Vagina (tissue), 2 donors: ENCODE results near the gene TMEM30A. TPM values are rescaled to one million over a fixed set of nuclear protein-coding genes. Genes with fewer than 3 reads are reported as not detected.

Experiments
- DNase-seq, 2 donors: peaks; one replicate each; pipeline ENCODE4 v3.0.0-alpha.2; 2017; ENCODE audit errors: extremely low spot score in 2 of 2
- H3K27ac ChIP-seq: fragments of 200-600 bp; sonication (generic); one replicate; pipeline ENCODE4 v1.5.1; 2019
- H3K27me3 ChIP-seq: fragments of 200-600 bp; sonication (generic); one replicate; pipeline ENCODE4 v1.5.1; 2019
- H3K36me3 ChIP-seq, 2 donors: fragments of 200-600 bp; sonication (generic); one replicate each; pipeline ENCODE4 v1.5.1; 2017 to 2019
- H3K4me1 ChIP-seq: fragments of 200-600 bp; sonication (generic); one replicate; pipeline ENCODE4 v1.5.1; 2019
- H3K4me3 ChIP-seq, 2 donors: fragments of 200-600 bp; sonication (generic); 1 replicate in 1 of 2; 2 replicates in 1 of 2; pipeline ENCODE4 v1.5.1; 2016 to 2019
- H3K9me3 ChIP-seq: fragments of 200-600 bp; sonication (generic); one replicate; pipeline ENCODE4 v1.5.1; 2019
- CTCF ChIP-seq, 3 experiments: fragments of 450-650 bp in 2 of 3; fragments of 200-600 bp in 1 of 3; sonication (generic) in 1 of 3; IDR thresholded peaks; one replicate each; pipeline ENCODE4 v1.5.1; 2017 to 2019; ENCODE audit warnings: antibody characterized with exemption in 3 of 3, mild to moderate bottlenecking in 2 of 3, moderate library complexity in 2 of 3
- POLR2A ChIP-seq, 2 donors: fragments of 450-650 bp; IDR thresholded peaks; one replicate each; pipeline ENCODE4 v1.6.1; 2017; ENCODE audit warnings: antibody characterized with exemption in 2 of 2, mild to moderate bottlenecking in 2 of 2, moderate library complexity in 2 of 2
- POLR2AphosphoS5 ChIP-seq, 2 donors: sonication (generic); formaldehyde crosslinking; IDR thresholded peaks; one replicate each; pipeline ENCODE4 v1.9.0; 2017; ENCODE audit warnings: antibody characterized with exemption in 2 of 2, mild to moderate bottlenecking in 2 of 2, low read depth in 1 of 2; ENCODE audit not compliant: insufficient read depth in 1 of 2
- intact Hi-C: fragments of 100-400 bp; cut with DNase I; formaldehyde crosslinking; loops from one replicate; pipeline ENCODE4 v1.15.1; 2023
- total RNA-seq: library from RNA; depleted of rRNA; stranded (reverse); fragments of >200 nt; gene quantifications from one replicate; pipeline ENCODE4 v1.2.3, GENCODE V29; 2016

Gene TMEM30A
- total RNA-seq, 1 donor from 2014 or later, result 52.1 TPM

GRCh38 chr6:75308250-75308988 lies 23.8 kb upstream of the TMEM30A start:
- Histone ChIP-seq H3K36me3 (no peaks in the 10 kb centered on the region), H3K4me3 (no peak overlapping the region), H3K9me3 (no peaks in the 10 kb centered on the region), H3K27me3 (no peaks in the 10 kb centered on the region), H3K27ac (no peak overlapping the region), H3K4me1 (no peaks in the 10 kb centered on the region)
- DNase-seq, result no peak
- intact Hi-C loops, result no loop called here
- no peak for TF ChIP-seq CTCF (IDR thresholded peaks at IDR 0.05)
- TF ChIP-seq POLR2AphosphoS5 (IDR thresholded peaks at IDR 0.05; ENCODE audit: insufficient read depth in 1 of 2, low read depth in 1 of 2), result no peak
- no peak for TF ChIP-seq POLR2A (IDR thresholded peaks at IDR 0.05)

GRCh38 chr6:75307364-75308004 lies 22.9 kb upstream of the TMEM30A start:
- intact Hi-C loops, result no loop called here
- H3K27me3 ChIP-seq, result no peaks in the 10 kb centered on the region
- H3K4me3 ChIP-seq, result no peak overlapping the region
- no peak overlapping the region for H3K27ac ChIP-seq
- H3K36me3 ChIP-seq, result no peaks in the 10 kb centered on the region
- no peaks in the 10 kb centered on the region for H3K9me3 ChIP-seq
- DNase-seq, result no peak
- H3K4me1 ChIP-seq, result no peaks in the 10 kb centered on the region
- TF ChIP-seq POLR2AphosphoS5 (IDR thresholded peaks at IDR 0.05; ENCODE audit: insufficient read depth in 1 of 2, low read depth in 1 of 2) (no peak), CTCF (IDR thresholded peaks at IDR 0.05) (no peak), POLR2A (IDR thresholded peaks at IDR 0.05) (no peak)

GRCh38 chr6:75306064-75306463 lies 21.5 kb upstream of the TMEM30A start:
- no peaks in the 10 kb centered on the region for H3K27me3 ChIP-seq
- no peak for TF ChIP-seq CTCF (IDR thresholded peaks at IDR 0.05)
- no peaks in the 10 kb centered on the region for H3K9me3 ChIP-seq
- H3K4me1 ChIP-seq, result no peaks in the 10 kb centered on the region
- no peak overlapping the region for H3K27ac ChIP-seq
- DNase-seq, result no peak
- intact Hi-C loops, result no loop called here
- H3K36me3 ChIP-seq, result no peaks in the 10 kb centered on the region
- no peak overlapping the region for H3K4me3 ChIP-seq

- Histone ChIP-seq H3K4me3 (no peak overlapping the region), H3K4me1 (no peaks in the 10 kb centered on the region), H3K27ac (no peak overlapping the region), H3K36me3 (no peaks in the 10 kb centered on the region), H3K9me3 (no peaks in the 10 kb centered on the region), H3K27me3 (no peaks in the 10 kb centered on the region)
- intact Hi-C loops, result no loop called here
- TF ChIP-seq POLR2A (IDR thresholded peaks at IDR 0.05) (no peak), POLR2AphosphoS5 (IDR thresholded peaks at IDR 0.05; ENCODE audit: insufficient read depth in 1 of 2, low read depth in 1 of 2) (no peak), CTCF (IDR thresholded peaks at IDR 0.05) (no peak)
- no peak for DNase-seq
Observed at GRCh38 chr6:75305573-75305972, 21.0 kb upstream of the TMEM30A start.

- Histone ChIP-seq H3K27ac (no peak overlapping the region), H3K36me3 (no peaks in the 10 kb centered on the region), H3K4me1 (no peaks in the 10 kb centered on the region), H3K9me3 (no peaks in the 10 kb centered on the region), H3K4me3 (no peak overlapping the region), H3K27me3 (no peaks in the 10 kb centered on the region)
- TF ChIP-seq CTCF (IDR thresholded peaks at IDR 0.05), result no peak
- TF ChIP-seq POLR2A (IDR thresholded peaks at IDR 0.05), result no peak
- TF ChIP-seq POLR2AphosphoS5 (IDR thresholded peaks at IDR 0.05; ENCODE audit: insufficient read depth in 1 of 2, low read depth in 1 of 2), result no peak
- DNase-seq, result no peak
- intact Hi-C loops, result no loop called here
Observed at GRCh38 chr6:75302280-75302679, 17.7 kb upstream of the TMEM30A start.
